CD4-positive, CD25-positive, alpha-beta regulatory T cell (primary cell): ENCODE data around the gene CCDC6. TPM values are rescaled to one million over a fixed set of nuclear protein-coding genes. Genes with fewer than 3 reads are reported as not detected.

Experiments
- polyA plus RNA-seq, 4 donors: library from polyadenylated mRNA; unstranded; fragments of 300-500 nt; fragmentation: Illumina TruSeq; gene quantifications; one replicate each; pipeline ENCODE4 v1.2.3, GENCODE V29; 2021
- total RNA-seq: library from RNA; stranded (reverse); gene quantifications from one replicate; pipeline ENCODE4 v1.2.3, GENCODE V29; 2022

CCDC6 gene
- total and polyA plus RNA-seq, 5 donors from 2014 or later, result 4.4 to 24.8 (median 5.0) TPM

Other genes starting within 250 kb of the CCDC6 start
- gene SLC16A9, start 196.7 kb downstream of the CCDC6 start, total RNA-seq, result 0.42 TPM
- under 1 TPM in 1 of 4 donors, not detected in 3; 0.29 TPM for gene SLC16A9, start 196.7 kb downstream of the CCDC6 start, polyA plus RNA-seq
- gene MRLN, start 153.1 kb downstream of the CCDC6 start, total RNA-seq, result not detected
- gene MRLN, start 153.1 kb downstream of the CCDC6 start, polyA plus RNA-seq, result not detected